Activated CD8-positive, alpha-beta memory T cell treated with anti-CD3 and anti-CD28 coated beads, Interleukin-2, amount 50 U/mL, for 1 hour (primary cell): ENCODE results near the gene HAND2.

Source experiments
- DNase-seq: peaks from one replicate; pipeline ENCODE4 v3.0.0-alpha.2; 2020; ENCODE audit errors: extremely low read depth

The HAND2 gene

GRCh38 chr4:173501592-173502150 lies 28.4 kb downstream of the HAND2 start:
- no peak for DNase-seq

- no peak for DNase-seq
These were observed 29.0 kb downstream of the HAND2 start for GRCh38 chr4:173500841-173501591.

DNA sequence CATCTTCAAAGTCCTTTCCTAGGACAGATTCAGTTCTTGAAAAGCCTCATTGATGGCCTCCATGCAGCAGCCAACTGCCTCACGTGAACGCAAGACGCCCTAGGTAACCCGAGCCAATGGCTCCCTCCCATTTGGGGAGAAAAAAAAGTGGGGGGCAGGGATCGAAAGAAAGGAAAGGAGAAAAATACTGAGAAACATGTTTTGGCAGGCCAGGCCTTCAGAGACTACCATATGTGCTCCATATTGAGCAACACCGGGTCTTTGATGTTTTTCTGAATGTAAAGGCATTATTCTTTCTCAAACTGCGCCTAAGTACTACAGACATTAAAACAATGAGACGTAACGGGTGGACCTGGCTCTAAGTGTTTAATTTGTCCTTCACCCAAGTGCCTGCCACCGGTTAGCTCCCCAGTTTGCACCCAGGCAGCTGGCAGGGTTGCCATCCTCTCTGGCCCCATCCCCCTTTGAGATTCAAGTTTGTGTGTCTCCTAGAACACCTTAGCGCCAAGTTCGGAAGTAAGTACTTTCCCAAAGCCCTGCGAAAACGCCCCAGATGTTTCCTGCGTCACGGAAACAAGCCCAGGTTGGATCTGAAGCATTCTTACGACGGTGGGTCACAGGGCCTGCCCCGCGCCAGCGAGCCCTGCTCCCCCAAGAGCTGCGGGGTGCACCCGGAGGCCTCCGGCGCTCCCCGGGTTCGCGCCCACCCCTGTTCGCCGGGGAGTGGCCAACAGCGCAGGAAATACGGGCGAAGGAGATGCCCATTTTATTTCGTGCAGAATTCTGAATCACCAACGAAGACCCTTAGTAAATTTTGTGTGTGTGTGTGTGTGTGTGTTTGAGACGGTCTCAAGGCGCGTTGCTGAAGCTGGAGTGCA lies 30.1 kb downstream of the HAND2 start:
- no peak for DNase-seq

- no peak for DNase-seq
These were observed 31.3 kb downstream of the HAND2 start for GRCh38 chr4:173498771-173499170.

GRCh38 chr4:173498023-173498422 lies 32.0 kb downstream of the HAND2 start:
- DNase-seq, result no peak

GRCh38 chr4:173494013-173494970 lies 35.7 kb downstream of the HAND2 start:
- DNase-seq, result peak; percentile 8

GRCh38 chr4:173493041-173493440 lies 37.0 kb downstream of the HAND2 start:
- DNase-seq, result no peak

DNA sequence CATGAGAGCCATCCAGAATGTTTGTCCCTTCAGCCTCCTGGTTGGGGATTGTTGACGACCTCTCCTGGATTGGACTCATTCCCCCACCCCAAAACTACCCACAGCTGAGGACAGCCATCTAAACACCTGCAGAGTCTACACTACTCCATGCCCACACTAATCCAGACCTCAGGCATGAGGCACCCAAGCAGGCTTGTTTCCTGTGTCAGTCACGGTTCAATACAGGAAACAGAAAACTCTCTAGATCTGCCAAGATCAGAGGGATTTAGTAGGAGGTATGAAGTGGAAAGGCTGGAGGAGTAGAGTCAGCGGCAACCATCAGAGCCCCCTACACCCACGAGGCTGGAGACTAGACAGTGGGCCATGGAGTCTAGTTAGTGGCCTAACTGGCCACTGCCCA lies 37.7 kb downstream of the HAND2 start:
- no peak for DNase-seq

DNA sequence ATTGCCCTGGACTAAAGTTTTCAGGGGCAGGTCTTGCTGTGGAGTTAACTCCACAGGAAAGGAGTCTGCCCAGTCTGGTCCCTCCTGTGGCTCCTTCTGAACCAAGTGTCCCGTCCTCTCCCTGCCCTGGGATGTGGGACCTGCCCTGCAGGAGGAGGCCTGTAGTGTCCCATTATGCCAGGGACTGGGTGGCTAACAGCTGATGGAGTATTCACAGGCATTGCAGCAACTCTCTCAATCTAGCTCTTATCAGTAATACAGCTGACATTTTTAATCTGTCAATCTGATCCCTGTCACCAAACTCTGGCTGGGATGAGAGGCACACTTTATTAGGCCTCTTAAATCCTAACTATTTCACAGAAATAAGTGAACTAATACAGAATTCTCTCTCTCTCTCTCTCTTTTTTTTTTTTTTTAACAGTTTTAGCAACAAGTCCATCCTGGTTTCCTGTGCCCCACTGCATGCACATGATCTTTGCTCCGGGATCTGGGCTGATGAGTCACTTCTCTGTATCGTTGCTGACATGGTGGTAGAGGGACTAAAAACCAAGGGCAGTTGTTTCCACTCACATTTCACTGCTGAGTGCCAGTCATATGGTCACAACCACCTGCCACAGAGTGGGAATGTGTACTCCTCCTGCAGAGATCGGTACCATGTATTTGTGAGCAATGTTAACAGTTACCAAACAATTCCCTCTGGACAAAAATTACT lies 39.1 kb downstream of the HAND2 start:
- no peak for DNase-seq

DNA sequence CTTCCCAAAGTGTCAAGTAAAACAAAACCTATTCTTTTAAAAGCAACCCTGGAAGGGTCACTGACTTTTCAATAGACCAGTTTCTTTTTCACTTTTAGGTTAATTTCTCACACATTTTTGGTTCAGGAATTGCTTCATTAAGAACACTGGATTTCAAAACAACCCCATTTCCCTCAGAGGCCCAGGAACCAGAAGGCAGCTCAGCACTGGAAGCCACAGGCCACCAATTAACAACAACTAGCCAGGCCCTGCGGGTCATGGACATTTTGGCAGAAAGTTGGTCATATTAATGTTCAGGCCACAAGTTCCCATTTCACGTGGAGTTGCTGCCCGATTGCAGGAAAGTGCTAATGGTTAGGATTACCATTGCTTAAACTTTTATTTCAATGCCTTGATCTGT lies 39.8 kb downstream of the HAND2 start:
- no peak for DNase-seq

GRCh38 chr4:173489514-173489913 lies 40.5 kb downstream of the HAND2 start:
- no peak for DNase-seq

DNA sequence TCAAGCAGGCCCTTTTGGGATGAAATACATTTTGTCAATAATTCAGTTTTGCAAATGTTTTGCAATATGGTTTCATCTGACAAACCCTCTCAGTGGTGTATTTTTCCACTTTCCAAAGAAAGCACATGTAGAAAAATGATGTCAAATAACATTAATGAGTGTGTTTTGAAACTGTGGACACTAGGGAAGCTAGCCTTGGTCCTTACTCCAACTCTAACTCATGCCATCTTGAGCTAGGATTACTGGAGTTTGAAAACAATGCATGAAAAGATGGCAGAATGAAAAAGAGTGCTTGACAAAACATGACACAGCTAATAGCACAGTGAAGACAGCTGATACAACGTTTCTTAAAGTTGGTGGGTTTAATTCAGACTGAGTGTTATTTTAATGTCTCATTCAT lies 41.4 kb downstream of the HAND2 start:
- DNase-seq, result no peak

DNA sequence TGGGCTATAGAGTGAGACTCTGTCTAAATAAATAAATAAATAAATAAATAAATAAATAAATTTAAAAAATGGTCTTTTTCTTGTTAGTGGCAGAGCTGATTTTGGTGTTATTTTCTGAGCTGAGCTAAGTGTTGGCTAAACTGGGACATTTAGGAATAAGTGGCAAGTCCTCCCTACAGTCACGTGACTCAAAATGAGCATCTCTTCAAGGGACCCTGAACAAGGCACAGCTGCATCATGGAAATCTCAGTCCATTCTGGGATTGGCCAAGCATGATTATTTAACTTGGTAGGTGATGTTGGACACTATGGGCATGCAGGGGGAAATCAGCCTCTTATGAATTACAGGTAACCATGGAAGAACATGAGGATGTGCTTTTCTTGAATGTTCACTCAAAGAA lies 42.0 kb downstream of the HAND2 start:
- DNase-seq, result no peak

DNA sequence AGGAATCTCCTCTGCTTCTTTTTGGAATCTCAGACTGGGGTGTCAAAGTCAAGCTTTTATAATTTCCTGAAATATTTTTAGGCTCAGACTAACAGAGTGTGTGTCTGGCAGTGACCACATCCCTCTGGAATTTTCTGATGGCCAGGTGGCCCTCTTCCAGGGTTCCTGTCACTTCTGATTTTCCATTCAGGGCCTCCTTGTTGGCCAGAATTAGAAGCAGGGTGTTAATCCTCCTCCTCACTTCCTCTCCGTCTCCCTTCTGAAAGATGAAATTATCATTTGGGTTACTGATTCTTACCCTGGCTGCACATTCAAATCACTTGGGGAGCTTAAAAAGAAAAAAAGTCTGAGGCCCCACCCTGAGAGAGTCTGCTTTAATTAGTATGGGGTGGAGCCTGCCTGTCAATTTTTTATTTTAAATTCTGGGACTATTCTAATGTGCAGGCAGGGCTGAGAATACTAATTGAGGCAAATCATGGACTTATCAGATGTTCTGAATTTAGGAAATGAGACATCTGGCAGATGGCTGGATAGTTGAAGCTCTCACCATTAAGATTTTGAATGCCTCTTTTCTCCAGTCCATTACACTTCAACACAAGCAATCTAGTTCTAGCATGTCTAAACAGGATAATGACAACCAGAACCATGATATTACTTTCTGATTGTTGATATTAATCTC lies 43.2 kb downstream of the HAND2 start:
- no peak for DNase-seq

GRCh38 chr4:173485164-173485563 lies 44.9 kb downstream of the HAND2 start:
- DNase-seq, result no peak

DNA sequence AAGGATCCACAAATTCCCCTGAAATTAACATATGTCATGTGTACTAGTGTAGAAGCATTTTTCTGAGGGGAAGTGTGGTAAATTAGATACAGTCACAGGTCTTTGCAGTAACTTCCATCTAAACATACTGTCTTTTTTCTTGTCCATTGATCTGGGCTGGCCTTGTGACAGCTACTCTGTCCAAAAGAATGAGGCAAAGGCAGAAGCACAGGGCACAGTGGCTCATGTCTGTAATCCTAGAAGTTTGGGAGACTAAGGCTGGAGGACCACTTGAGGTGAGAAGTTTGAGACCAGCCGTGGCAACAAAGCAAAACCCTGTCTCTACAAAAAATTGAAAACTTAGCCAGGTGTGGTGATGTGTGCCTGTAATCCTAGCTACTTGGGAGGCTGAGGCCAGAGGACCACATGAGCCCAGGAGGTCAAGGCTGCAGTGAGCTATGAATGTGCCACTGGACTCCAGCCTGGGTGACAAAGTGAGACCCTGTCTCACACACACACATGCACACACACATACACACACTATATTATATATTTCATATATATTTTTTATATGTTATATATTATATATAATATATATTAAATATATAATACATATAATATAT lies 47.6 kb downstream of the HAND2 start:
- no peak for DNase-seq

DNA sequence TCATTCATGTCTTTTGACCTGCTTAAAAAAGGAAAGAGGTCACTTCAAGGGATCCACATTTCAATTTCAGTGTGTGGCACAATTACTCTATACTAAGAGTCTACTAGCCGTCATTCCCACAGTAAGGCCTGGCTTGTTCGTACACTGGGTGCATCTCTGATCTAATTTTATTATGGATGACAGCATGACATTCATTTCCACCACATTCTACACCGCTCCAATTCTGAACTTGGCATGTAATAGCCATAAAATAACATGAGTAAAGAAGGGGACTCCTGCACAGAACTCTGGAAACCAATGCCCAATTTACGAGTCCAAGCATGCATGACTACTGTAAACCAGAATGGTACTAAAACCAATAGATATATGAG lies 51.1 kb downstream of the HAND2 start:
- DNase-seq, result no peak

- no peak for DNase-seq
These were observed 51.7 kb downstream of the HAND2 start for GRCh38 chr4:173478201-173478912.

GRCh38 chr4:173477016-173477415 lies 53.0 kb downstream of the HAND2 start:
- DNase-seq, result no peak
